Measurements from ENCODE around the gene IL1RAPL1.

IL1RAPL1 gene

DNA sequence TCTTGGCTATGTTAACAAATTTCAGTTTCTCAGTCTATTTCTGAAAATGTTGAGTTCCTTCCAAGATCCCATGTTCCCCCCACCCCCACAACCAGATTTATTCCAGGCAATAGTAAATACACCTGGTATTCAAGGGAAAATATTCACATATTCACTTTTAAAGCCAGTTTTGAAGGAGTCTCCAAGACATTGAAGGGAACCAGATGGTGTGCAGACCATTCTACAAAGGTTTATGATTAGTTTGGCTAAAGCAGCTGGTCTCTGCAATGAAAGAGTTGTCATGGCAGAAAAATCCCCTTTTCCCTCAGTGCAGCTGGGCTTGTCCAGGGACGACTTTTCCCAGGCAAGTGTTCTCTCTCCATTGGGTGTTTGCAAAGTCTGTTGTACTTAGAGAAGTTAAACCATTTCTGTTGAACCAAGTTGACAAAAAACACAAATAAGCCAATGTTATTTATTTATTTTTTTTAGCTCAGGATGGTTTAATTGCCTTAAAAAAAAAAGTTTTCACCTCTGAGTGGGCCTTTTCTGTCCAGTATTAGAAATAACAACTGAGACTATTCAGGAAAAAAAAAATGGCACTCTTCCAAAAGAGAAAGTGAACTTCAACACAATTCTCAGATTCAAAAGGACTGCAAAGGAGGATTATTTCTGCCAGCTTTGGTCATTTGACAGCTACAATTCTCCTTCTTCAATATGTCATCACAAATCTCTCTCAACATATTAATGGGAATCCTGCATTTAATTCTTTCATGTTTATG lies 410.6 kb downstream of the IL1RAPL1 start:
- Histone ChIP-seq H3K9me3 (ENCODE audit: control insufficient read depth in 1 of 2, low read length in 2 of 2) (no peaks in the 10 kb centered on the region), H3K36me3 (ENCODE audit: control insufficient read depth in 1 of 2, insufficient read depth in 2 of 2, low read length in 2 of 2) (no peaks in the 10 kb centered on the region), H3K27ac (ENCODE audit: low read depth, low read length) (no peak overlapping the region), H3K27me3 (ENCODE audit: control insufficient read depth in 1 of 2, insufficient read depth in 2 of 2, low read length in 2 of 2) (no peaks in the 10 kb centered on the region), H3K4me1 (ENCODE audit: control insufficient read depth in 1 of 2, insufficient read depth in 2 of 2, low read length in 2 of 2) (no peaks in the 10 kb centered on the region), H3K9ac (ENCODE audit: low read depth in 1 of 2, low read length in 2 of 2) (no peak overlapping the region), H3K4me3 (ENCODE audit: low read depth in 1 of 2, low read length in 2 of 2) (no peak overlapping the region)

DNA sequence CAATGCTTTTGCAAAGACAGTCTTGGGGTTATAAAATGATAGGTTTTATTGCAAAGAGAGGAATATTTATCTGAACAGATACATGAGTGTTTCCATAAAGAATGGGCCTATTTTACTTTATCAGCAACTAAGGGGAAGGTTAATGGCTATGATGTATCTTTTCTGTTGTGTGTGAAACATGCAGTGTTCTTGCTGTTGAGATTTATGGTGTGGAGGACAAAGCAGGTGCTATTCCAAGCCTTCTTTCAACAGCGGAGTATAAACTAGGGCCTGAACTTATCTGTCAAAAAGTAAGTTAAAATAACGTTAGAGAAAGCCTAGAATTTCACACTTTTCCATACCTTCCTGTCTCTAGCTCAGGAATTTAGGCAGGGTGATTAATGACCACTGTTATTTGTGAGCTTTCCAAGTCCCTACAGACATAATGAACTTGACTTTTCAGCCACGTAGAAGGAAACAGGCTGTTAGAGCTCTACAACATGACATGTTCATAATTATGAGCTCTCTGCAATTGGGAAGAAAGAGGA lies 411.4 kb downstream of the IL1RAPL1 start:
- Histone ChIP-seq H3K9ac (ENCODE audit: low read depth in 1 of 2, low read length in 2 of 2) (no peak overlapping the region), H3K4me1 (ENCODE audit: control insufficient read depth in 1 of 2, insufficient read depth in 2 of 2, low read length in 2 of 2) (no peaks in the 10 kb centered on the region), H3K27me3 (ENCODE audit: control insufficient read depth in 1 of 2, insufficient read depth in 2 of 2, low read length in 2 of 2) (no peaks in the 10 kb centered on the region), H3K36me3 (ENCODE audit: control insufficient read depth in 1 of 2, insufficient read depth in 2 of 2, low read length in 2 of 2) (no peaks in the 10 kb centered on the region), H3K9me3 (ENCODE audit: control insufficient read depth in 1 of 2, low read length in 2 of 2) (no peaks in the 10 kb centered on the region), H3K27ac (ENCODE audit: low read depth, low read length) (no peak overlapping the region), H3K4me3 (ENCODE audit: low read depth in 1 of 2, low read length in 2 of 2) (no peak overlapping the region)

DNA sequence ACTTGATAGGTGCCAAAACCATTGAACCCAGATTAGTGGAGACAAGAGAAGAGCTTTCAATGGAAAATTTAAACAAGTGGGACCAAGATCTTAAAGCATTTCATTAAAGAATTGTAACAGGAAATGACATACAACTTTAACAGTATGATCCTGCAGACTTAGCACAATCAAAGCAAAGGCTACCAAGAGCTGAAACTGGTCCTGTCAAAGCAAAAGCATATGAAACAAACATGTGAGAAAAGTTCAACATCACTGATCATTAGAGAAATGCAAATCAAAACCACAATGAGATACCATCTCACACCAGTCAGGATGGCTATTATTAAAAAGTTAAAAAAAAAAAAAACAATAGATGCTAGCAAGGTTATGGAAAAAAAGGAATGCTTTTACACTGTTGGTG lies 425.6 kb downstream of the IL1RAPL1 start:
- Histone ChIP-seq H3K27ac (ENCODE audit: low read depth, low read length) (no peak overlapping the region), H3K36me3 (ENCODE audit: control insufficient read depth in 1 of 2, insufficient read depth in 2 of 2, low read length in 2 of 2) (no peaks in the 10 kb centered on the region), H3K9me3 (ENCODE audit: control insufficient read depth in 1 of 2, low read length in 2 of 2) (no peaks in the 10 kb centered on the region), H3K4me1 (ENCODE audit: control insufficient read depth in 1 of 2, insufficient read depth in 2 of 2, low read length in 2 of 2) (no peaks in the 10 kb centered on the region), H3K9ac (ENCODE audit: low read depth in 1 of 2, low read length in 2 of 2) (no peak overlapping the region), H3K4me3 (ENCODE audit: low read depth in 1 of 2, low read length in 2 of 2) (no peak overlapping the region), H3K27me3 (ENCODE audit: control insufficient read depth in 1 of 2, insufficient read depth in 2 of 2, low read length in 2 of 2) (no peaks in the 10 kb centered on the region)

DNA sequence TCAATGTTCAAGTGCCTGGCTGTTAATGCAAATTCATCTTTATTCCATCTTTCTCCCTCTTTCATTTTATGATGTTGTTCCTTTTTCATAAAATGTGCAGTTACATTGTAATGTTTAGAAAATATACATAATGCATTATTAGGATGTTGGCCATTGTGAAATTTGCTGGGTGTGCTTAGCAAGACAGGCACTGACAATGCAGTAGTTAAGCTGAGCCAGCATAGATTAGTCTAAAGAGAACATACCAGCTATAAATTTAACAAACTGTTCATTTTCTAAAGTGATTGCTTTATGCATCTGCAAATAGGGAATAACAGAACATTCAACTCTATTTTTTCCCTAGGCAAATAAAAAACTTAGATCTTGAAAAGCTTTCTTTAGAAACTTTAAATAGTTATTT lies 436.0 kb downstream of the IL1RAPL1 start:
- Histone ChIP-seq H3K4me3 (ENCODE audit: low read depth in 1 of 2, low read length in 2 of 2) (no peak overlapping the region), H3K36me3 (ENCODE audit: control insufficient read depth in 1 of 2, insufficient read depth in 2 of 2, low read length in 2 of 2) (no peaks in the 10 kb centered on the region), H3K4me1 (ENCODE audit: control insufficient read depth in 1 of 2, insufficient read depth in 2 of 2, low read length in 2 of 2) (no peaks in the 10 kb centered on the region), H3K27me3 (ENCODE audit: control insufficient read depth in 1 of 2, insufficient read depth in 2 of 2, low read length in 2 of 2) (no peaks in the 10 kb centered on the region), H3K9ac (ENCODE audit: low read depth in 1 of 2, low read length in 2 of 2) (no peak overlapping the region), H3K9me3 (ENCODE audit: control insufficient read depth in 1 of 2, low read length in 2 of 2) (no peaks in the 10 kb centered on the region), H3K27ac (ENCODE audit: low read depth, low read length) (no peak overlapping the region)

DNA sequence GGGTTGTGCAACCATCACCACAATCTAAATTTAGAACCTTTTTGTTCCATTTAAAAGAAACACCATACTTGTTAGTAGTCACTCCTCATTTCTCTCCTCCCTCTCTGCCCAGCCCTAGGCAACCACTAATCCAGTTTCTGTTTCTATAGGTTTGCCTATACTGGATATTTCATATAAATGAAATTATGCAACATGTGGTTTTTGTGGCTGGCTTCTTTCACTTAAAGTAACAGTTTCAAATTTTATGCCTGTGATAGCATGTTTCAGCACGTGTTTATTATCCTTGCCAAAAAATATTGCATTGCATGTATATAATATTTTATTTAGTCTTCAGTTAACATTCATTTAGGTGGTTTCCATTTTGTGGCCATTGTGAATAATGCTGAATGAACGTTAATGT lies 437.6 kb downstream of the IL1RAPL1 start:
- Histone ChIP-seq H3K4me3 (ENCODE audit: low read depth in 1 of 2, low read length in 2 of 2) (no peak overlapping the region), H3K27me3 (ENCODE audit: control insufficient read depth in 1 of 2, insufficient read depth in 2 of 2, low read length in 2 of 2) (no peaks in the 10 kb centered on the region), H3K27ac (ENCODE audit: low read depth, low read length) (no peak overlapping the region), H3K9ac (ENCODE audit: low read depth in 1 of 2, low read length in 2 of 2) (no peak overlapping the region), H3K4me1 (ENCODE audit: control insufficient read depth in 1 of 2, insufficient read depth in 2 of 2, low read length in 2 of 2) (no peaks in the 10 kb centered on the region), H3K9me3 (ENCODE audit: control insufficient read depth in 1 of 2, low read length in 2 of 2) (no peaks in the 10 kb centered on the region), H3K36me3 (ENCODE audit: control insufficient read depth in 1 of 2, insufficient read depth in 2 of 2, low read length in 2 of 2) (no peaks in the 10 kb centered on the region)

DNA sequence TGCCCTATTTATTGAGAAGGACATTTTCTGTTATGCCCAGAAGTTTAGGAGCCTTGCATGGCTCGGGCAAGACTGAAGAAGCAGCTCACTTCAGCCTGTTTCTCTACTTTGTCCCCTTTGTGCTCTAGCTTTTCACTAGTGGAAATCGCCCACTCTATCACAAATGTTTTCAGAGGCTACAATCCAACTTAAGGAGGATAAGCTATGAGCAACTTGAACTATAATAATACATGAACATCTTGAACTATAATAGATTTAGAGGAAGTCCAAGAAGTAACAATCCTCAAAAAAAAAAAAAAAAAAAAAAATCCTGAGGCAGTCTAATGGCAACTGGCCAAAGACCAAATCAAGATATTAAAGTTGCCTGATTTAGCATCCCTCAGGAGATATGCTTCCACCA lies 452.3 kb downstream of the IL1RAPL1 start:
- Histone ChIP-seq H3K27ac (ENCODE audit: low read depth, low read length) (no peak overlapping the region), H3K9ac (ENCODE audit: low read depth in 1 of 2, low read length in 2 of 2) (no peak overlapping the region), H3K27me3 (ENCODE audit: control insufficient read depth in 1 of 2, insufficient read depth in 2 of 2, low read length in 2 of 2) (no peaks in the 10 kb centered on the region), H3K4me3 (ENCODE audit: low read depth in 1 of 2, low read length in 2 of 2) (no peak overlapping the region), H3K36me3 (ENCODE audit: control insufficient read depth in 1 of 2, insufficient read depth in 2 of 2, low read length in 2 of 2) (no peaks in the 10 kb centered on the region), H3K4me1 (ENCODE audit: control insufficient read depth in 1 of 2, insufficient read depth in 2 of 2, low read length in 2 of 2) (no peaks in the 10 kb centered on the region), H3K9me3 (ENCODE audit: control insufficient read depth in 1 of 2, low read length in 2 of 2) (no peaks in the 10 kb centered on the region)

DNA sequence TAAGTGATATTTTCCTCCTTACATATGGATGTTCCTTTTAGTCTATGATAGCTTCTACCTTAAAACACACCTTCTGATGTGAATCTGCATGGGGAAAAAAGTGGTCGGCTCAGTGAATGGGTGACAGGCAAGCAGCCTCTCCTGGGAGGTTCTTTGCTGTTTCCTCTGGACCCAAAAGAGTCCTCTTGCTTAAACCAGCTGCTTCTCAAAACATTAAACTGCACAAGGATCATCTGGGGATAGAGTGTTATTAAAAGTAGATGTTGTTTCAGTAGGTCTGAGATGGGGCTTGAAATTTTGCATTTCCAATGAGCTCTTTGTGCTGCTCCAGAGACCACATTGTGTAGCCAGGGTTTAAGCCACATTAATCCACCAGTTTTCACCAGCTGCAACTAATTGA lies 452.9 kb downstream of the IL1RAPL1 start:
- H3K36me3 ChIP-seq (ENCODE audit: control insufficient read depth in 1 of 2, insufficient read depth in 2 of 2, low read length in 2 of 2): no peaks in the 10 kb centered on the region
- no peaks in the 10 kb centered on the region for H3K4me1 ChIP-seq (ENCODE audit: control insufficient read depth in 1 of 2, insufficient read depth in 2 of 2, low read length in 2 of 2)
- H3K9ac ChIP-seq (ENCODE audit: low read depth in 1 of 2, low read length in 2 of 2): no peak overlapping the region
- no peaks in the 10 kb centered on the region for H3K27me3 ChIP-seq (ENCODE audit: control insufficient read depth in 1 of 2, insufficient read depth in 2 of 2, low read length in 2 of 2)
- no peak overlapping the region for H3K4me3 ChIP-seq (ENCODE audit: low read depth in 1 of 2, low read length in 2 of 2)
- no peak overlapping the region for H3K27ac ChIP-seq (ENCODE audit: low read depth, low read length)
- no peaks in the 10 kb centered on the region for H3K9me3 ChIP-seq (ENCODE audit: control insufficient read depth in 1 of 2, low read length in 2 of 2)

DNA sequence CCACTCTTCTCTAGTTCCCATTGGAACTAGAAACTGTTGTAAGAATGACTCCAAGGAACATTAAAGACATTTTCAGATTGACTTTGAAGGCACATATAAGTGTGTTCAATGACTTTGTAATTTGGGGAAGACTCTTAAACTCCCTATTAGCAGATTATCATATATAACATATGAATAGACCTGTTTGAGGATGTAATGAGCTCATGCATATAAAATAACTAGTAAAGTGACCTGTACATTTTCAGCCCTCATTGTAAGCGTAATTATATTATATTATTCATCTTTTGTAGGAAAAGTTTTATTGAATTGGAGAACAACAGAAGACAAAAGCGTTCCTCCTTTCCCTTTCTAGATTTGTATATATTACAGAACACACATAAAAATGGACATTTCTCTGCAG lies 455.1 kb downstream of the IL1RAPL1 start:
- no peaks in the 10 kb centered on the region for H3K36me3 ChIP-seq (ENCODE audit: control insufficient read depth in 1 of 2, insufficient read depth in 2 of 2, low read length in 2 of 2)
- no peaks in the 10 kb centered on the region for H3K27me3 ChIP-seq (ENCODE audit: control insufficient read depth in 1 of 2, insufficient read depth in 2 of 2, low read length in 2 of 2)
- H3K4me3 ChIP-seq (ENCODE audit: low read depth in 1 of 2, low read length in 2 of 2): no peak overlapping the region
- H3K9me3 ChIP-seq (ENCODE audit: control insufficient read depth in 1 of 2, low read length in 2 of 2): no peaks in the 10 kb centered on the region
- H3K9ac ChIP-seq (ENCODE audit: low read depth in 1 of 2, low read length in 2 of 2): no peak overlapping the region
- no peak overlapping the region for H3K27ac ChIP-seq (ENCODE audit: low read depth, low read length)
- H3K4me1 ChIP-seq (ENCODE audit: control insufficient read depth in 1 of 2, insufficient read depth in 2 of 2, low read length in 2 of 2): no peaks in the 10 kb centered on the region

DNA sequence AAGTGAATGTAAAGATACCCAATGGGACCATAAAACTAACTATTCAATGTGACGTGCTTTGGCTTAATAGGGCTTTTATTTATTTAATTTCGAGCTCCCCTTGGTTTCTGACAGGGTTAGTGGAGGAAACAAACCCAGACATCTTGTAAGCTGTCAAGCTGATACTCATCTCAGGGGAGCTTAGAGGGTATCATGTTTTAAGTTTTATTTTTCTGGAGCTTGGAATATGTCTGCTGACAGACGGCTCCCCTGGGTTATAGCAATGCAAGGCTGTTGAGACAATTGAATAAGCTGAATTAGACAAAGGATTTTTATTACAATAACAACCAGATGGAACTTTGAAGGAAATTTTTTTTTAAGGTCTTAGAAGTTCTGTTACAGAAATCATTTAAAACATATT lies 456.5 kb downstream of the IL1RAPL1 start:
- H3K4me3 ChIP-seq (ENCODE audit: low read depth in 1 of 2, low read length in 2 of 2): no peak overlapping the region
- H3K4me1 ChIP-seq (ENCODE audit: control insufficient read depth in 1 of 2, insufficient read depth in 2 of 2, low read length in 2 of 2): no peaks in the 10 kb centered on the region
- H3K9me3 ChIP-seq (ENCODE audit: control insufficient read depth in 1 of 2, low read length in 2 of 2): no peaks in the 10 kb centered on the region
- no peak overlapping the region for H3K9ac ChIP-seq (ENCODE audit: low read depth in 1 of 2, low read length in 2 of 2)
- H3K27me3 ChIP-seq (ENCODE audit: control insufficient read depth in 1 of 2, insufficient read depth in 2 of 2, low read length in 2 of 2): no peaks in the 10 kb centered on the region
- no peaks in the 10 kb centered on the region for H3K36me3 ChIP-seq (ENCODE audit: control insufficient read depth in 1 of 2, insufficient read depth in 2 of 2, low read length in 2 of 2)
- no peak overlapping the region for H3K27ac ChIP-seq (ENCODE audit: low read depth, low read length)

DNA sequence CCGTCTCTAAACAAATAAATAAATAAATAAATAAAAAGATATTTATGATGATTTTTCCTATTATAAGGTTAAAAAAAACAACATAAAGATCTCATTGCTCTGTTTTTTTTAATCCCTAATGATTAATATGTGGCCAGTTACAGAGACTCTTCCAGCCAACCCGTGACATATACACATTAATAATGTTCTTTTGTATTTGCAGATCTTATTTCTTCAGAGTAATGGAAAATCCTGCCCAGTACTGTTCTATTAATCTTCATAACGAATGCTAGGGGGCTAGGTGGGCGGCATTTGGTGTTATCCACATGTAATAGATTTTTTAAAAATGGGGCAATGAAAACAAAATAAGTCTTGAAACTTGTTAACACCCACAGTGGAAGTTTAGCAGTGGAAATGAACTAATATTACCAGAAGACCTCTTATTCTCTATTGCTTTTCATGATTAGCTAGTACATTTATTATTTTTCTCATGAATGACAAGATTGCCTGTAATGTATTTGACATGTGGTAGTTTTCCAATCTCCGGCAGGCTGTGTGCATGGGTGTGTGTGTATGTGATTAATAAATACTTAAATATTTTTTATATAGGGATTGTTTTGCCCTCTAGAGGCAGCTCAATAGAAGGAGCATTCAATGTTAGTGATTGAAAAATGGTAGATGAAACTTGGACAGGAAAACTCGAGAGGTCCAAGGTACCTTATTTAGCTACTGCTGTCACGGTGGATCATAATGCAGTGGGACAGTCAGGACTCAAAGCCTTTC lies 457.4 kb downstream of the IL1RAPL1 start:
- Histone ChIP-seq H3K27ac (ENCODE audit: low read depth, low read length) (no peak overlapping the region), H3K36me3 (ENCODE audit: control insufficient read depth in 1 of 2, insufficient read depth in 2 of 2, low read length in 2 of 2) (no peaks in the 10 kb centered on the region), H3K27me3 (ENCODE audit: control insufficient read depth in 1 of 2, insufficient read depth in 2 of 2, low read length in 2 of 2) (no peaks in the 10 kb centered on the region), H3K9ac (ENCODE audit: low read depth in 1 of 2, low read length in 2 of 2) (no peak overlapping the region), H3K4me3 (ENCODE audit: low read depth in 1 of 2, low read length in 2 of 2) (no peak overlapping the region), H3K9me3 (ENCODE audit: control insufficient read depth in 1 of 2, low read length in 2 of 2) (no peaks in the 10 kb centered on the region), H3K4me1 (ENCODE audit: control insufficient read depth in 1 of 2, insufficient read depth in 2 of 2, low read length in 2 of 2) (no peaks in the 10 kb centered on the region)

Measured in duodenal mucosa (tissue), 2 donors.